ENCODE results near the gene TOX3. TPM values are rescaled to one million over a fixed set of nuclear protein-coding genes. Genes with fewer than 3 reads are reported as not detected.

Gene TOX3
- polyA plus RNA-seq, 1 of the 3 experiments (the other 2 are of a cell fraction) = not detected

DNA sequence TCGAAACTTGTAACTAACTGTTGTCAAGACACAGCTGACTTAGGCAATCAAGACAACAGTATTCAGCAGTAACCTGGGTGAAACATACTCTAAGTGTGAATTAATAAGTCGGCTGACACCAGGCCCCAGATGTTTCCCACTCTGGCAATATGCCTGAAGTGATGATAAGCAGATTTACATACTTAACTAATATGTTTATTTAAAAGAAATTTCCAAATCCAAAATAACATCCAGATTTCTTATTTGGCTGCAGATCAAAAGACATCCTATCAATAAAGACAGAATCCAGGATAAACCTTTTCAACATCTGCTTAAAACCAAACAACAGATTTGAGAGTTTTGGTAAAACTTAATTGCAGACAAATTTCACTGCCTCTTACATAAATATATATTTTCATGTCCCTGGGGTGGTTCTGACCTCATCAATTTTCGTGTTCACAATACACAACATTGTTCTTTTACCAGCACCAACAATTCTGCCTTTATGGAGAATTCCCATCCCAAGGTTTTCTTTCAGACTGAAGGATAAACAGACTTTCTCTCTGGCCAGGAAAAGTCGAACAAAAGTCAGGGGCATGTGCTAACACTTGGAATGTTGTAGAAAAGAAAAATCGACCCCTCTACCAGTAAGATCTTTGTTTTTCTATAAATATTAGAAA is 45.1 kb upstream of the TOX3 start:
- Histone ChIP-seq H3K27ac (ENCODE audit: low read depth in 2 of 2, low read length in 1 of 2) (no peak overlapping the region), H4K20me1 (ENCODE audit: insufficient read depth) (no peaks in the 10 kb centered on the region), H3K36me3 (replicated peaks in 1 of 2; ENCODE audit: control insufficient read depth in 1 of 2, insufficient read depth in 2 of 2, low read length in 1 of 2) (no peaks in the 10 kb centered on the region), H3K4me1 (ENCODE audit: control insufficient read depth in 1 of 2, insufficient read depth in 2 of 2, low read depth in 1 of 2, low read length in 1 of 2) (no peaks in the 10 kb centered on the region), H3K27me3 (ENCODE audit: insufficient read depth) (no peaks in the 10 kb centered on the region), H3K9me3 (no peaks in the 10 kb centered on the region), H3K79me2 (ENCODE audit: insufficient read depth) (no peaks in the 10 kb centered on the region), H3K9me2 (no peaks in the 10 kb centered on the region), H3K4me3 (ENCODE audit: low read depth in 2 of 2, low read length in 1 of 2) (no peak overlapping the region), H2AFZ (ENCODE audit: low read depth) (no peak overlapping the region), H3F3A (replicated peaks; ENCODE audit: insufficient read depth) (no peaks in the 10 kb centered on the region), H3K4me2 (no peak overlapping the region), H3K9ac (no peak overlapping the region)
- ChIA-PET CTCF (interaction anchor here (0.5 kb wide), 1 partner anchor 144 kb away, joined by 4 read pairs; no protein-coding TSS in a partner anchor), POLR2A (no interaction called here)
- TF ChIP-seq, protein P1, sequence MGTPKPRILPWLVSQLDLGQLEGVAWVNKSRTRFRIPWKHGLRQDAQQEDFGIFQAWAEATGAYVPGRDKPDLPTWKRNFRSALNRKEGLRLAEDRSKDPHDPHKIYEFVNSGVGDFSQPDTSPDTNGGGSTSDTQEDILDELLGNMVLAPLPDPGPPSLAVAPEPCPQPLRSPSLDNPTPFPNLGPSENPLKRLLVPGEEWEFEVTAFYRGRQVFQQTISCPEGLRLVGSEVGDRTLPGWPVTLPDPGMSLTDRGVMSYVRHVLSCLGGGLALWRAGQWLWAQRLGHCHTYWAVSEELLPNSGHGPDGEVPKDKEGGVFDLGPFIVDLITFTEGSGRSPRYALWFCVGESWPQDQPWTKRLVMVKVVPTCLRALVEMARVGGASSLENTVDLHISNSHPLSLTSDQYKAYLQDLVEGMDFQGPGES (IDR thresholded peaks at IDR 0.05; ENCODE audit: low read depth, low read length) = no peak
- TF ChIP-seq MEF2A (IDR thresholded peaks at IDR 0.05; ENCODE audit: borderline replicate concordance, low read depth) = no peak
- TF ChIP-seq TCF12 (IDR thresholded peaks at IDR 0.05) = no peak
- no peak for TF ChIP-seq TEAD4 (IDR thresholded peaks at IDR 0.05; ENCODE audit: borderline replicate concordance, insufficient read depth)
- no peak for TF ChIP-seq SMC3 (IDR thresholded peaks at IDR 0.05; ENCODE audit: low read depth, low read length)
- TF ChIP-seq, protein P2, sequence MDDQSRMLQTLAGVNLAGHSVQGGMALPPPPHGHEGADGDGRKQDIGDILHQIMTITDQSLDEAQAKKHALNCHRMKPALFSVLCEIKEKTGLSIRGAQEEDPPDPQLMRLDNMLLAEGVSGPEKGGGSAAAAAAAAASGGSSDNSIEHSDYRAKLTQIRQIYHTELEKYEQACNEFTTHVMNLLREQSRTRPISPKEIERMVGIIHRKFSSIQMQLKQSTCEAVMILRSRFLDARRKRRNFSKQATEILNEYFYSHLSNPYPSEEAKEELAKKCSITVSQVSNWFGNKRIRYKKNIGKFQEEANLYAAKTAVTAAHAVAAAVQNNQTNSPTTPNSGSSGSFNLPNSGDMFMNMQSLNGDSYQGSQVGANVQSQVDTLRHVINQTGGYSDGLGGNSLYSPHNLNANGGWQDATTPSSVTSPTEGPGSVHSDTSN (IDR thresholded peaks at IDR 0.05) = no peak
- no peak for TF ChIP-seq GATA2 (CRISPR knock-in tag; IDR thresholded peaks at IDR 0.05)
- no peak for TF ChIP-seq EZH2phosphoT487 (IDR thresholded peaks at IDR 0.05; ENCODE audit: borderline replicate concordance, low read depth)
- WGBS (ENCODE audit: low lambda C conversion rate) = 6% methylated on average over 5 of the region's 5 CpGs
- DNase-seq = no peak

DNA sequence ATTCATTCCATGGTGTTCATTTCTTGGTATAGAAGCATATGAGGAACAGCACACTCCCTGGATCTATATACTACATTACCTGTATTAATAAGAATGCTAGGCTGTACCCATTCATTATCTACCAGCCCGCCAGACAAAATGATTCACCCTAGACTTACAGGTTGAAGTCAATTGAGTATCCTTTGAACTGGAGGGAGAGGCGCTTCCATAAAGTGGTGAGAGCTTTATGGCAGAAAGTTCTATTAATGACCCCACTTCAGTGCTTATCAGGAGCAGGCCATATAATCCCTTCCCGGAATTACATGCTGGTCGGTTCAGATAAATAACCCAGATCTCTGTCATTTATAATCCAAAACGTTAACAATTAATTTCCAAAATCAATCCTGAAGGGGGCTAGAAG is 44.5 kb upstream of the TOX3 start:
- no peaks in the 10 kb centered on the region for H3F3A ChIP-seq (replicated peaks; ENCODE audit: insufficient read depth)
- no peak overlapping the region for H3K9ac ChIP-seq
- H3K27me3 ChIP-seq (ENCODE audit: insufficient read depth) = no peaks in the 10 kb centered on the region
- no peak overlapping the region for H2AFZ ChIP-seq (ENCODE audit: low read depth)
- no peaks in the 10 kb centered on the region for H3K4me1 ChIP-seq (ENCODE audit: control insufficient read depth in 1 of 2, insufficient read depth in 2 of 2, low read depth in 1 of 2, low read length in 1 of 2)
- no peak overlapping the region for H3K4me2 ChIP-seq
- TF ChIP-seq FOXM1 (IDR thresholded peaks at IDR 0.05; ENCODE audit: low read depth) = no peak
- no peak for TF ChIP-seq EP300 (IDR thresholded peaks at IDR 0.05; ENCODE audit: borderline replicate concordance in 1 of 2, low read depth in 1 of 2, low read length in 1 of 2)
- TF ChIP-seq FOSL2 (IDR thresholded peaks at IDR 0.05; ENCODE audit: borderline replicate concordance, low read depth) = no peak
- TF ChIP-seq, protein P3, sequence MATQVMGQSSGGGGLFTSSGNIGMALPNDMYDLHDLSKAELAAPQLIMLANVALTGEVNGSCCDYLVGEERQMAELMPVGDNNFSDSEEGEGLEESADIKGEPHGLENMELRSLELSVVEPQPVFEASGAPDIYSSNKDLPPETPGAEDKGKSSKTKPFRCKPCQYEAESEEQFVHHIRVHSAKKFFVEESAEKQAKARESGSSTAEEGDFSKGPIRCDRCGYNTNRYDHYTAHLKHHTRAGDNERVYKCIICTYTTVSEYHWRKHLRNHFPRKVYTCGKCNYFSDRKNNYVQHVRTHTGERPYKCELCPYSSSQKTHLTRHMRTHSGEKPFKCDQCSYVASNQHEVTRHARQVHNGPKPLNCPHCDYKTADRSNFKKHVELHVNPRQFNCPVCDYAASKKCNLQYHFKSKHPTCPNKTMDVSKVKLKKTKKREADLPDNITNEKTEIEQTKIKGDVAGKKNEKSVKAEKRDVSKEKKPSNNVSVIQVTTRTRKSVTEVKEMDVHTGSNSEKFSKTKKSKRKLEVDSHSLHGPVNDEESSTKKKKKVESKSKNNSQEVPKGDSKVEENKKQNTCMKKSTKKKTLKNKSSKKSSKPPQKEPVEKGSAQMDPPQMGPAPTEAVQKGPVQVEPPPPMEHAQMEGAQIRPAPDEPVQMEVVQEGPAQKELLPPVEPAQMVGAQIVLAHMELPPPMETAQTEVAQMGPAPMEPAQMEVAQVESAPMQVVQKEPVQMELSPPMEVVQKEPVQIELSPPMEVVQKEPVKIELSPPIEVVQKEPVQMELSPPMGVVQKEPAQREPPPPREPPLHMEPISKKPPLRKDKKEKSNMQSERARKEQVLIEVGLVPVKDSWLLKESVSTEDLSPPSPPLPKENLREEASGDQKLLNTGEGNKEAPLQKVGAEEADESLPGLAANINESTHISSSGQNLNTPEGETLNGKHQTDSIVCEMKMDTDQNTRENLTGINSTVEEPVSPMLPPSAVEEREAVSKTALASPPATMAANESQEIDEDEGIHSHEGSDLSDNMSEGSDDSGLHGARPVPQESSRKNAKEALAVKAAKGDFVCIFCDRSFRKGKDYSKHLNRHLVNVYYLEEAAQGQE (IDR thresholded peaks at IDR 0.05; ENCODE audit: low read depth, low read length) = no peak
- H3K9me2 ChIP-seq = no peaks in the 10 kb centered on the region
- no peaks in the 10 kb centered on the region for H3K79me2 ChIP-seq (ENCODE audit: insufficient read depth)
- H4K20me1 ChIP-seq (ENCODE audit: insufficient read depth) = no peaks in the 10 kb centered on the region
- H3K9me3 ChIP-seq = no peaks in the 10 kb centered on the region
- 22% methylated on average over 5 of the region's 5 CpGs for WGBS (ENCODE audit: low lambda C conversion rate)
- ChIA-PET CTCF (no interaction called here), POLR2A (no interaction called here)
- H3K27ac ChIP-seq (ENCODE audit: low read depth in 2 of 2, low read length in 1 of 2) = no peak overlapping the region
- H3K4me3 ChIP-seq (ENCODE audit: low read depth in 2 of 2, low read length in 1 of 2) = no peak overlapping the region
- H3K36me3 ChIP-seq (replicated peaks in 1 of 2; ENCODE audit: control insufficient read depth in 1 of 2, insufficient read depth in 2 of 2, low read length in 1 of 2) = no peaks in the 10 kb centered on the region
- DNase-seq = no peak
